ENCODE results near the gene ENPP6.
"Not testable (repeated sequence)": the region's sequence is repeated elsewhere in the genome, so short reads cannot be mapped to it uniquely, and the experiment has no call there.

ENPP6 gene

GRCh38 chr4:184146951-184147350 lies 70.7 kb downstream of the ENPP6 start:
- no peak for FAIRE-seq

DNA sequence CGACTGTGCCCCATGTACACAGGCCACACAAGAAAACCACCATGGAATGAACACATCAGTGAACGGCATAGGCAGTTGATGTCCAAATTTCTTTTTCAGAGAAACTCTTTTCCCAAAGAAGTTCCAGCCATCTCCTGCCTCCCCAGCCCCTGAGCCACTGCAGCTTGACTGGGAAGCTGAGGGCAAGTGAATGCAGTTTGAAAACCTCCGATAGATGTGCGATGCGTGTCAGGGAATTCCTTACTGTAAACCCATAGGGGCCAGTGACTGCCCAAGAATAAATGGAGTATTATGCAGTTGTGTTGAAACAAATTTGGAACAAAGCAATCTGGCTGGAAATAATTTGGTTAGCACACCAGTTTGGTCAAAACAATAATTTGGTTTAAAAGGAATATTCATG lies 72.1 kb downstream of the ENPP6 start:
- no peak for FAIRE-seq

DNA sequence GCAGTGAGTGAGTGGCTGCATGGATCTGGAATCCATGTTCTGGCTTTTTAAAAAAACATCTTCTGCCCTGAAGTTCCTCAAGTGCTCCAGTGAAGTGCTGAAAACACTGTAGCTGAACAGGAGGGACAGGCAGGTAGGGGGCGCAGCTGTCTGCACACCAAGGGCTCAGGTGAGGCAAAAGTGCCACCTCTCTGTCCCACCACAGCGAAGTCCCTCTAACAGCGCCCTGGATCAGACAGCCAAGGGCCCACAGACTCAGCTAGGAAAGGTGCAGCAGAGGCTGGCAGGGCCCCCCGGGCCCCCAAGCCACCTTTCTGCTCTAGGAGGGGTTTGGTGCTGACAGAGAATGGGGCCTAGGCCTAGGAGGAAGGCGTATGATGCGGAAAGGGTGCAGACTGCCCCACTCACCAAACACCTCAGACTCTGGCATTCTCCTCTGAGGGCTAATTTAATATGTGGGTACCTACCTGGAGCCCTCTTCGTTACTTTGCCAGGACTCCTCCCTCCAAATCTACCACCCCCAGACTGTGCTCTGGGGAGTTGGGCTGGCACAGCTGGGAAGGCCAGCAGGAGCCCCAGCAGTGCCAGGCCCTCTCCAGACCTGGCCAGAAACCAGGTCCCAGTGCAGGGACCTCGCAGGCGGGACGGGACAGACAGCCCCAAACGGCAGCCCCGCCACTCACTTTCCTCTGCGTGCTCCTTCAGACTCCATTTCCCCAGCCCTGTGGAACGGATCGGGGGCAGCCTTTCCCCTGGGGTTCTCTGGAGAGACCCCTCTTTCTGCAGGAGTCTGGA lies 73.7 kb downstream of the ENPP6 start:
- FAIRE-seq: no peak

GRCh38 chr4:184142121-184143000 lies 75.3 kb downstream of the ENPP6 start:
- FAIRE-seq: no peak

DNA sequence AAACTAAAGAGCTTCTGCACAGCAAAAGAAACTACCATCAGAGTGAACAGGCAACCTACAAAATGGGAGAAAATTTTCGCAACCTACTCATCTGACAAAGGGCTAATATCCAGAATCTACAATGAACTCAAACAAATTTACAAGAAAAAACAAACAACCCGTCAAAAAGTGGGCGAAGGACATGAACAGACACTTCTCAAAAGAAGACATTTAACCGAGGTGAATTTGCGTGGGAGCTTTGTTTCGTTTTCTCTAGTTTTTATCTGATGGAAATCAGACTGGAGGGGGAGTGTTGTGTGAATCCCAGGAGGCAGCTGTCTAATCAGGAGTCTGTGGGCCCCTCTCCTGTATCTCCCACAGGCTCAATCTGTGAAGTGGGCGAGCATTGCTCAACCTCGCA lies 76.8 kb downstream of the ENPP6 start:
- FAIRE-seq: not testable (repeated sequence)

DNA sequence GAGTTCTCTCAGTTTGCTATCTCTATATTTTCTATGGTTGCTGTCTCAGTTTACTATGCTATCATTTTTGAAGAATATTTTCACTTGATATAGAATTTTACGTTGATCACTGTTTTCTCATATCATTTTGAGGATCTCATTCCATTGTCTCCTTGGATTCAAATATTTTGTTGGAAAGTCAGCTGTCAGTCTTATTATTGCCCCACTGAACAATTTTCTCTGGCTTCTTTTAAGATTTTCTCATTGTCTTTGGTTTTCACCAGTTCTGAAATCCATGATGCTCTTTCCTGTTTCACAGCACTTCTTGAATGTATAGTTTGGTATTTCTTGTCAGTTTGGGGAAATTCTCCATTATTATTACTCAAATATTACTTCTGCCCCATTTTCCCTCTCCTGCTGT lies 81.1 kb downstream of the ENPP6 start:
- no peak for FAIRE-seq

- FAIRE-seq: no peak
Measured at GRCh38 chr4:184126800-184127199, 90.9 kb downstream of the ENPP6 start.

DNA sequence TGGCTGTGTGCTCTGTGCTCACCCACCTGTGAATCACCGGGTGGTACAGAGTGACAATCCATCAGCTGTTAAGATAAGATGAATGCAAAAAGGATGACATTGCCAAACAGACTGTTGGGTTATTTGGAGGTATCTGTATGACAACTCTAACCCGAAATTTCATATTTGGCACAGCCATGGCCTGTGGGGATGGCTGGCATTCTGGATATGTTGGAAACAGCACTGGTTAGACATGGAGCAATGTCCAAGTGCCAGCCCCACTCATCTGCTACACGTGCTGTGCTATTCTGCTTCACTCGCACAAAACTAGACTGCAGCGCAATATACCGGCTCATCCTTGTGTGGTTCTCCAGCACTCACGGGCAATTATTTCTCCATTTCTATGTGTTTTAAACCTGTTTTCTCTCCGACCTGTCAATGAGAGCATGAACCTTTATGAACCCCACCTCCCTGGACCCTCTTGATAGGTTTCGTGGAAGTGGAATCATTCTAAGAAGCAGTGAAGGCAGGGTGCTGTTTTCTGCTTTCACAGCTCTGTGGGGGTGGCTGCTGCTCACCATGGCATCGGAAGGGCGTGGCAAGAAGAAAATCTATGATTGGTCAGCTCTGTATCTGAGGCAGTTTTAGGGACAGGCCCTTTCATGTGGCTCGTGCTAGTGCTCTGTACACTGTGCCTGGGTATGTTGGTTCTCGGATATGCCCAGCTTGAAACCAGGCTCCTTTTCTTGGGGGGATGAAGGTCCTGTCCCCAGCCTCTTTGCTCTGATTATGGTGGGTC lies 94.9 kb downstream of the ENPP6 start:
- FAIRE-seq: no peak

GRCh38 chr4:184120549-184121127 lies 97.0 kb downstream of the ENPP6 start:
- FAIRE-seq: no peak

GRCh38 chr4:184117662-184118199 lies 99.9 kb downstream of the ENPP6 start:
- FAIRE-seq: no peak

- no peak for FAIRE-seq
Measured at GRCh38 chr4:184115399-184115798, 102.3 kb downstream of the ENPP6 start.

DNA sequence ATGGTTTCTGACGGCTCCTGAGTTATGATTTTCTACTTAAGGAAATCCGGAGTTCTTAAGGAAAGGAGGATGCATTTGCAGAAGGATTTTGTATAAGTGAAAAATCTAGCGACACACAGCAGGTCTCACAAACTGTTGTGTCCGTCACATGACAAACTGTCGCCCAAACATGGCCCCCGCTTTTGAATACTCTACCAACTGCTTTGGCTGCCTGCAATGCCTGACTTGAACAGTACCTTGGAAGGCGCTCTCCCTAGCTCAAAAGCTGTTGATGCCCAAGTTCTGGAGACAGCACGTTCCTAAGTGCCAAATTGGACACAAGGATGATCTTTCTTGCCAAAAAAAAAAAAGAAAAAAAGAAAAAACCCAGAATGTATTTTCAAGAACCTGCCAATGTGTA lies 103.2 kb downstream of the ENPP6 start:
- FAIRE-seq: no peak

DNA sequence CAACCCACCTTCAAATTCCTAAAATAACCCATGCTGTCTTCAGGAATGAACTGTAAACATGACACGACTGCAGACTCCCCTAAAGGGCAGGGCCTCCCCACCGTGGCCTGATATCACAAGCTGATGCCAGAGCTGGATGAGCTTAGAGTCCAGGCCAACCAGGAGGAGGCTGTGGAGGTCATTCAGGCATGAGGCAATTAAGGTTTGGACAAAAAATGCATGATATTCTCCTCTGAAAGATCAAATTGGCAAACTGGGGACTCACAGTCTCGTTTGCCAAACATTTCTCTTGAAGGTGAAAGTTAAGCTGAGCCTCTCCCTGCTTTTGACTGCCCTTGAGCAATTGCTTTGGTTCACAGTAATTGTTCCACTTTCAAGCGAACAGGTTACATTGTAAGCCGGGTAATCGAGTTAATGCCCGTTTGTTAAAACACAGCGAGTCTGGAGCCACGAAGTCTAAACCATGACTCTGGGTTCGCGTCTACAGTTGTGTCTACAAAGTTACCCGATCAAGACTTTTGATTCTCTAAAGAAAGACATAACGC lies 105.6 kb downstream of the ENPP6 start:
- FAIRE-seq: no peak

DNA sequence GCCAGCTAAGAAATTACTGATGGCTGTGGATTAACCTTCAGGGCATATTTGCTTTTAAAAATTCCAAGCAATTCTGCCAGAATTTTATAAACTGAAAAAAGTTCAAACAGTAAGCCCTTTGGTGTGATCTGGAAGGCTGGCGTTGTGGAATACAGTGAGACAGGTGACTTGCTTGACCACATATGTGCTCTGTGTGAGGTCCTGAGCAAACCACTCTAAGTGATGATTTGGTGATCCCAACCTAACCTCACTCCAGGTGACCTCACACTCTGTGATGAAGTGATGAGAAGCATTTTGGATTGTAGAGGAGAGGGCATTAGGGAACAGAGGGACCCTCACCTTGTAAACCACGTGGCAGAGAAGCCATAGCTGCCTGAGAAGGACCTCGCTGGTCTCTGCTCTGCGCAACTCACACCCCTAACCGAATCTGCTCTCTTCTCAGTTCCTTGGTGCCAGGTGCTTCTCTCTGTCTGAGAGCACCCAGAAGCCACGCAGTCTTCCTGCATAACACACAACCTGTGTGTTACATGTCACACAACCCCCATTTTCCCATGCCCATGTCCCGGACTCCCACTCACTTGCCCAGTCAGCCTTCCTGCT lies 106.3 kb downstream of the ENPP6 start:
- no peak for FAIRE-seq

DNA sequence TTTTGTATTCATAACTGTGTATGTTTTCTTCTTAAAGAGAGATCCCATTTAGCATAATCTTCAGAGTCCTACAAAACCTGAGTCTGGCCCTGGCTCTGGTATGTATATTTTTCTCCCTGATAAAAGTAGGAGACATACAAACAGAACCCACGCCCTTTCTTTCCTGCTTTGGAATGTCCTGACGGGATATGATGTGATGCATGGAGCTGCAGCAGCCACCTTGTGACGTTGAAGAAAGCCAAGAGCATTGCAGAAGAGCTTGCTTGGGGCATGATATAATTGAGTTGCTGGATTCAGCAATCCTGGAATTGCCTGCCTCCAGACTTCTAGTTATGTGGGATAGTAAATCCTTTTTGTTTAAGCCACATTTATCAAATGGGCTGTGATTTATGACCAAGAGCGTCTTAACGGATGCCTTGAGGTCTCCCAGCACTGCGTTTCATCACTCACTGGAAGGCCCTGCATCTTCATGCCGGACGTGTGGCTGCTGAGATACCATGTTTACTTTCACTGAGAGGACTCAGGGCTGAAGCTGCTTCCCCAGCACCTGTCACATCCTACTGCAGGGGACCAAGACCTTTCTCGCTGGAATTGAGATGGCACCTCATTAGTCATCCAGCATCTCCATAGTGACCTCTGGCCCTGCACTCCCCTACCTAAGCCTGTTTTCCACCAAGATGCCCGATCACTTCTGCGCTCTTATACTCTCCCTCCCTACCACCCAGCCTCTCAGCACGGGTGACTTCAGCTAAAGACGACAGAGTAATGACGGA lies 107.0 kb downstream of the ENPP6 start:
- FAIRE-seq: no peak

- no peak for FAIRE-seq
Measured at GRCh38 chr4:184108006-184108501, 109.6 kb downstream of the ENPP6 start.

GRCh38 chr4:184104419-184105101 lies 113.1 kb downstream of the ENPP6 start:
- no peak for FAIRE-seq

- no peak for FAIRE-seq
Measured at GRCh38 chr4:184103527-184104264, 114.0 kb downstream of the ENPP6 start.

DNA sequence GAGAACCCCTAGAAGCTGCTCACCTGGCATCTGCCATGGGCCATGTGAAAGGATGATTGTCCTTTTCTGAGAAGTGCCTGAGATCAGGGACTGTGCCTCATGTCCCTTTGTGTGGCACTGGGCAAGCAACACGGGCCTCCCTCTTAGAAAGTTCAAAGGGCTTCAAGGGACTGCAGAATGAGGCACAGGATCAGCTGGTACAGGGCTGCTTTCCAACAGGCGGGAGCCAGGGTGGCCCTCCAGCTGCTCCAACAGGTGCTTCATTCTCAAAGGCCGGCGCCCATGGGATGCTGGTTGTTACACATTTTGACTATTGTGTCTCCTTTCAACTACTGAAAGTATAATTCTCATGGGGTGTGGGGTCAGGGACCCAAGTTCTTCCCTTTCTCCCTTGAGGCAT lies 114.7 kb downstream of the ENPP6 start:
- no peak for FAIRE-seq

DNA sequence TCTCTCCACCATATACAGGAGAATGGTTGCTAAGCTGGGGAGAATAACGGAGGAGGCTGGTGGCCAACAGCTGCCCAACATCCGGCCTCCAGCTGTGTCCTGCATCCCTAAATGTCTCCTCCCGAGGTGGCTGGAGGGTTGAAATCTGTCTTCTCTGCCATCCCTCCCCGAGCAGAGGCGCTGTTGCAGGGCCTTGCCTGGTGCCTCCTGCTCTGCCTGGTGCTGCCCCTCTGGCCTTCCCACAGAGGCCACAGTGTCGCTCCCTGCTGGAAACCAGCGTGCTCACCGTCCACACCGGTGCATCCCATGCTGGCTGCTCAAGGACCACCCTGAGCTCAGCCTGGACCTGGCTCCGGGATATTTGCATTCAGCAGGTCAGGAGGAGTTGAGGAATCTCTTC lies 115.2 kb downstream of the ENPP6 start:
- FAIRE-seq: no peak

Data from A204.1 (cell line).